Retinal pigment epithelial cell (primary cell): ENCODE measurements around the gene ABCC10.
"Not testable (repeated sequence)": the region's sequence is repeated elsewhere in the genome, so short reads cannot be mapped to it uniquely, and the experiment has no call there.

Experiments used
- DNase-seq: peaks from one replicate; pipeline ENCODE4 v3.0.0-alpha.2; 2010; ENCODE audit warnings: low read depth
- H3K4me3 ChIP-seq: 2 replicates; pipeline ENCODE4 v1.5.1; 2011; ENCODE audit warnings: mild to moderate bottlenecking, low read length, control low read depth, moderate library complexity
- CTCF ChIP-seq: conservative IDR thresholded peaks from 2 replicates; pipeline ENCODE4 v1.5.1; 2011; ENCODE audit warnings: low read depth, low read length, control low read depth, inconsistent platforms

ABCC10 gene

DNA sequence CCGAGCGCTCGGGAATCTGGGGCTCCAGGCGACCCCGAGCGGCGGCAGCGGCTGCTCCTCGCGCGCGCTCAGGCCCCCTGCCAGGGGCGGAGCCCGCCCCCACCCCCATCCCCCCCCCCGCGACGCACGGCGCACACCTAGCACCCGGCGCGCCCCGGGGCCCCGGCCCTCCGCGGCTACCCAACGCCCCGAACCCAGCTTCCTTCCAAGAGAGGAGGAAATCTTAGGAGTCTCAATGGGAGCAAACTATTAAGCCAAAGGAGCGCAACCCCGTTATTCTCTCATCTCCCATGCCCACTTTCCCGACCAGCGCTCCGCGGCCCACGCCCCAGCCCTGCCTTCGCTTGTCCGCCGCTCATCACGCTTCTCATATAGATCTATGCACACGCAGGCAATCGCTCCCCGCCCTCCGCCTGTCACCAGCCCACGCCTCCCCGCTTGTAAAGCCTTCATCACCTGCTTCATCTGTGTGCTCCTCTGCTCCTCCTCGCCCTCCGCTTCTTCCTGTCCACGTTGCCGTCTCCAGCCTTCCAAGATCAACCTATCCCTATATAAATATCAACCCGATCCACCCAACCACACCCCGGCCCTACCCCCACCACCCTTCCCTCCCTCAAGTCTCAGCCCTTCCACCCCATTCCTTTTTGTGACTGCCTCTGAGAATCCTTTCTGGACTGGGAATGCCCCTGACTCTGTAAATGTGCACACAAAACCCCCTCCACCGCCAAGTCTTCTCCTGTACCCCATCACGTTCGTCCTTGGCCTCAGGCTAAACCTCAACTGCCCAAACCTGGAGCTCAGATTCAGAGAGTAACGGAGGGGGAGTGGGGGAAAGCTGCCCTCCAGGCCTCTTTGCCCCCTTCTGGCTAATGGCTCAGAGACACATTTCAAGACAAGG, 28.4 kb downstream of the ABCC10 start, which contains the start of gene DLK2:
Gene DLK2, minus strand, starts transcription at position 18 of the 898 bp plus-strand sequence. CDS start 723 bp downstream, outside the sequence.
- no peak for TF ChIP-seq CTCF
- H3K4me3 ChIP-seq = peak within 1 kb of the TSS; percentile 42
- no peak for DNase-seq

- no peak for TF ChIP-seq CTCF
- H3K4me3 ChIP-seq = no peak overlapping the region
- DNase-seq = no peak
Observed at GRCh38 chr6:43457643-43458042, 30.3 kb downstream of the ABCC10 start.

DNA sequence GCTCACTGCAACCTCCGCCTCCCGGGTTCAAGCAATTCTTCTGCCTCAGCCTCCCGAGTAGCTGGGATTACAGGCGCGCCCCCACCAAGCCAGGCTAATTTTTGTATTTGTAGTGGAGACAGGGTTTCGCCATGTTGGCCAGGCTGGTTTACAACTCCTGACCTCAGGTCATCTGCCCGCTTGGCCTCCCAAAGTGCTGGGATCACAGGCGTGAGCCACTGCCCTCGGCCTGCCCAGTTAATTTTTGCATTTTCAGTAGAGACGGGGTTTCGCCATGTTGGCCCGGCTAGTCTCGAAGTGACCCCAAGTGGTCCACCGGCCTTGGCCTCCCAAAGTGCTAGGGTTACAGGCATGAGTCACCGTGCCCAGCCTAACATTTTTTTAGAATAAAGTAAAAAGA, 30.8 kb downstream of the ABCC10 start:
- H3K4me3 ChIP-seq, DNase-seq: not testable (repeated sequence)

DNA sequence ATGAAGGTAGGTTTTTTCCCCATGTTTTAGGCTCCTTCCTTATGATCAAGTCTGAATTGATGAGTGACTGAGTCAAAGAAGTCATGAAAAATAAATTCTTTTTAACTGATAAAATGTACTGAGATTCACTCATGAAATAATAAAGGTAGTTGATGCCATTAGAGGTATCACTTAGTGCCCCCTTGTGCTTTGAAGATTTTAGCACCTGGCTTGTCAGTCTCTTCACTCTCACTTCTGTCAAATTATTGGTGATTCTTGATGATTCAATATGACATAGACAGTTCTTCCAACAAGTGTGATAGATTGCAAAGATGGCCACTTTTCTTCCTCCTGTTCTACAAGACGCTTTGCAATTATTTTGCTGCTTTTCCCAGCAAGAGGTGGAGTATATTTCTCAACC, 32.2 kb downstream of the ABCC10 start:
- DNase-seq = no peak
- H3K4me3 ChIP-seq = no peak overlapping the region
- no peak for TF ChIP-seq CTCF

DNA sequence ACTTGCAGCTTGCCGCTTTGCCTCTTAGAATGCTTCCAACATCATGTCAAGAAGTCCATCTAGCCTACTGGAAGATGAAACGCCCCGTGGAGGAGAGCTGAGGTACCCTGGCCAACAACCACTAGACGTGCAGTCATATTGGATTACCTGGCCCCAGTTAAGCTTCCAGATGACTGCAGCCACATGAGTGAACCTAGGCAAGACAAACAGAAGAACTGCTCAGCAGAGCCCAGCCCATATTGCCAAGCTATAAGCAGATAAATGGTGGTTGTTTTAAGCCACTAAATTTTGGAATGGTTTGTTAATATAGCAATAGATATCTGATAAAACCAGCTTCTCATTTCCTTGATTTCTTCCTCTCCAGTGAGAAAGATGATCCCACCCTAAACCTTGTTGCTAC, 32.7 kb downstream of the ABCC10 start:
- H3K4me3 ChIP-seq = no peak overlapping the region
- DNase-seq = no peak
- TF ChIP-seq CTCF = no peak

DNA sequence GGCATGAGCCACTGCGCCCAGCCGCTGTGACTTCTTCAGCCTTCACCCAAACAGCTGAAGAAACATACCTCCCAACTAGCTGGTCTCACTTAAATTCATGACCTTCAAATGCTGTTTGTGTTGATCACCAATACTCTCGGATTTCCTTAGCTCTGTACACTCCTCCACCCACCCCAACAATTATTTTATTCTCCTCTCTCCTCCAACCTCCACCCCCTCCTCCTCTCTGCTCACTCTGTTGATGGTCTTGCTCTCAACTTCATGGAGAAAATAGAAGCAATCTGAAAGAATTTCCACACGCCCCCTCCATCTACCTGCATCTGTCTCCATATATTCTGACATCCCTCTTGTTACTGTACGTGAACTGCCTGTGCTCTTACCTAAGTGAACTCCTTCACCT, 34.6 kb downstream of the ABCC10 start:
- no peak for TF ChIP-seq CTCF
- H3K4me3 ChIP-seq = no peak overlapping the region
- no peak for DNase-seq

- DNase-seq = no peak
- no peak for TF ChIP-seq CTCF
- H3K4me3 ChIP-seq = no peak overlapping the region
Observed at GRCh38 chr6:43464337-43464736, 37.0 kb downstream of the ABCC10 start.
